Activated CD4-positive, CD25-positive, alpha-beta regulatory T cell treated with anti-CD3 and anti-CD28 coated beads, Interleukin-2, amount 50 U/mL, for 72 hours (primary cell): ENCODE data around the gene ABI2.
"Not testable (repeated sequence)": the region's sequence is repeated elsewhere in the genome, so short reads cannot be mapped to it uniquely, and the experiment has no call there.

Experiments used
- DNase-seq: peaks from one replicate; pipeline ENCODE4 v3.0.0; 2021

Gene ABI2

GRCh38 chr2:203359450-203359849 lies 31.3 kb downstream of the ABI2 start:
- DNase-seq = no peak

GRCh38 chr2:203360833-203361430 lies 32.7 kb downstream of the ABI2 start:
- DNase-seq = no peak

GRCh38 chr2:203361495-203361894 lies 33.3 kb downstream of the ABI2 start:
- DNase-seq = no peak

- DNase-seq = no peak
Measured at GRCh38 chr2:203361922-203362321, 33.7 kb downstream of the ABI2 start.

GRCh38 chr2:203366639-203367466 lies 38.7 kb downstream of the ABI2 start:
- no peak for DNase-seq

GRCh38 chr2:203372706-203373105 lies 44.5 kb downstream of the ABI2 start:
- not testable (repeated sequence) for DNase-seq

GRCh38 chr2:203376173-203376572 lies 48.0 kb downstream of the ABI2 start:
- no peak for DNase-seq

GRCh38 chr2:203379156-203379555 lies 51.0 kb downstream of the ABI2 start:
- no peak for DNase-seq

GRCh38 chr2:203383038-203383437 lies 54.8 kb downstream of the ABI2 start:
- DNase-seq = no peak

GRCh38 chr2:203388153-203388552 lies 60.0 kb downstream of the ABI2 start:
- not testable (repeated sequence) for DNase-seq

- DNase-seq = no peak
Measured at GRCh38 chr2:203394519-203395227, 66.5 kb downstream of the ABI2 start.

- DNase-seq = no peak
Measured at GRCh38 chr2:203395858-203396257, 67.7 kb downstream of the ABI2 start.

GRCh38 chr2:203396667-203397066 lies 68.5 kb downstream of the ABI2 start:
- no peak for DNase-seq

GRCh38 chr2:203399031-203399430 lies 70.8 kb downstream of the ABI2 start:
- no peak for DNase-seq

- no peak for DNase-seq
Measured at GRCh38 chr2:203400805-203401585, 72.8 kb downstream of the ABI2 start.

- no peak for DNase-seq
Measured at GRCh38 chr2:203404996-203405395, 76.8 kb downstream of the ABI2 start.

- no peak for DNase-seq
Measured at GRCh38 chr2:203407496-203407895, 79.3 kb downstream of the ABI2 start.

GRCh38 chr2:203412546-203413331 lies 84.5 kb downstream of the ABI2 start:
- no peak for DNase-seq

GRCh38 chr2:203413796-203414195 lies 85.6 kb downstream of the ABI2 start:
- DNase-seq = no peak

GRCh38 chr2:203418271-203418670 lies 90.1 kb downstream of the ABI2 start:
- no peak for DNase-seq

GRCh38 chr2:203427061-203427460 lies 98.9 kb downstream of the ABI2 start:
- no peak for DNase-seq

GRCh38 chr2:203429643-203430042 lies 101.4 kb downstream of the ABI2 start:
- DNase-seq = not testable (repeated sequence)
